ENCODE measurements around the gene BRD9. TPM values are rescaled to one million over a fixed set of nuclear protein-coding genes. Genes with fewer than 3 reads are reported as not detected.

Gene BRD9
- total and polyA plus RNA-seq, 2 experiments from 2014 or later = 24.5 to 36.9 TPM

DNA sequence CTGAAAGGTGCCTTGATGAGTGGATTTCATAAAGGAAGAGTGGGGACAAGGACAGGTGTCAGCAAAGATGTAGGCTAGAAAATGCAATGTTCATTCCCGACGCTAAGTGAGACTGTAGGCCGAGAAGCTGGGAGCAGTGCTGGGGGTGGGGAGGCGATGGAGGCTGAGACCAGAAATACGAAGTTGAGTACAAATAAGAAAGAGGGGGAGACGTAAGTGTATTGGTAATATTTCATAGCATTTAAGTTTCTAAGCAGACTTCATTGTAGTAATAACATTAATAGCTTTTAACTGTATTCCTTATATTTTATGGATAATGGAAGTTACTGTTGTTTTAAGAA is 11.1 kb upstream of the BRD9 start:
- Histone ChIP-seq H3K4me1 (ENCODE audit: low read depth) (no peaks in the 10 kb centered on the region), H3K27me3 (no peaks in the 10 kb centered on the region), H3K9me3 (ENCODE audit: low read depth) (no peaks in the 10 kb centered on the region), H3K27ac (no peak overlapping the region), H3K36me3 (peaks cover 2% of the 10 kb centered on the region), H3K4me3 (no peak overlapping the region)
- DNase-seq (ENCODE audit: low read depth in 1 of 2, low spot score in 1 of 2) = no peak
- TF ChIP-seq, protein P1, sequence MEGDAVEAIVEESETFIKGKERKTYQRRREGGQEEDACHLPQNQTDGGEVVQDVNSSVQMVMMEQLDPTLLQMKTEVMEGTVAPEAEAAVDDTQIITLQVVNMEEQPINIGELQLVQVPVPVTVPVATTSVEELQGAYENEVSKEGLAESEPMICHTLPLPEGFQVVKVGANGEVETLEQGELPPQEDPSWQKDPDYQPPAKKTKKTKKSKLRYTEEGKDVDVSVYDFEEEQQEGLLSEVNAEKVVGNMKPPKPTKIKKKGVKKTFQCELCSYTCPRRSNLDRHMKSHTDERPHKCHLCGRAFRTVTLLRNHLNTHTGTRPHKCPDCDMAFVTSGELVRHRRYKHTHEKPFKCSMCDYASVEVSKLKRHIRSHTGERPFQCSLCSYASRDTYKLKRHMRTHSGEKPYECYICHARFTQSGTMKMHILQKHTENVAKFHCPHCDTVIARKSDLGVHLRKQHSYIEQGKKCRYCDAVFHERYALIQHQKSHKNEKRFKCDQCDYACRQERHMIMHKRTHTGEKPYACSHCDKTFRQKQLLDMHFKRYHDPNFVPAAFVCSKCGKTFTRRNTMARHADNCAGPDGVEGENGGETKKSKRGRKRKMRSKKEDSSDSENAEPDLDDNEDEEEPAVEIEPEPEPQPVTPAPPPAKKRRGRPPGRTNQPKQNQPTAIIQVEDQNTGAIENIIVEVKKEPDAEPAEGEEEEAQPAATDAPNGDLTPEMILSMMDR (IDR thresholded peaks at IDR 0.05; ENCODE audit: low read depth, low read length) = no peak

DNA sequence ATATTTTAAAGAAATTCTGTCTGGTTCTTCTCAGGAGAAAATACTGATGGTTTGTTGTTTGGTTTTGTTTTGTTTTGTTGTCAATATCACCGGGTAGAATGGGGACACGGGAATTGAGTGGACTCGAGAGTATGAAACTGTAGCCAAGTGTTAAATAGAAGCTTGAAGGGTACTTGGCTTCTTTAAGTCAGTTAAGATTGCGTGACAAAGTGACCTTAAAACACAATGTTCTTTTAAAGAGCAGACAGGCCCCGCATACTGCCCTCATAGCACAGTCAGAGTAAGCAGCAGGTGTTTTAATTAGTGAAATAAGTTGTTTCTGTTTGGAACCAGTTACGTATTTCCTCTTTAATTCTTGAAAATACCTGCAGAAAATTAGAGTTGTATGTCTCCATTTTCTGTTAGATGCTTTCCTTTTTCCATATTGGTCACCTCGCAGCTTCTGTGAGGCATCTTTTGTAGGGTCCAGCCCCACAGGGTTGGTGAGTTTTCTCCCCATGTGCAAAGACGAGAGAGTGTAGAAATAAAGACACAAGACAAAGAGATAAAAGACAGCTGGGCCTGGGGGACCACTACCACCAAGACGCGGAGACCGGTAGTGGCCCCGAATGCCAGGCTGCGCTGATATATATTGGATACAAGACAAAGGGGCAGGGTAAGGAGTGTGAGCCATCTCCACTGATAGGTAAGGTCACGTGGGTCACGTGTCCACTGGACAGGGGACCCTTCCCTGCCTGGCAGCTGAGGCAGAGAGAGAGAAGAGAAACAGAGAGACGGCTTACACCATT is 9.7 kb upstream of the BRD9 start:
- no peak for DNase-seq (ENCODE audit: low read depth in 1 of 2, low spot score in 1 of 2)
- no peaks in the 10 kb centered on the region for H3K4me1 ChIP-seq (ENCODE audit: low read depth)
- no peak overlapping the region for H3K4me3 ChIP-seq
- no peaks in the 10 kb centered on the region for H3K36me3 ChIP-seq
- no peaks in the 10 kb centered on the region for H3K27me3 ChIP-seq
- TF ChIP-seq, protein P1 (IDR thresholded peaks at IDR 0.05; ENCODE audit: low read depth, low read length) = no peak
- no peaks in the 10 kb centered on the region for H3K9me3 ChIP-seq (ENCODE audit: low read depth)
- no peak overlapping the region for H3K27ac ChIP-seq

- Histone ChIP-seq H3K4me3 (no peak overlapping the region), H3K4me1 (ENCODE audit: low read depth) (no peaks in the 10 kb centered on the region), H3K27ac (no peak overlapping the region), H3K27me3 (no peaks in the 10 kb centered on the region), H3K9me3 (ENCODE audit: low read depth) (no peaks in the 10 kb centered on the region), H3K36me3 (no peaks in the 10 kb centered on the region)
- TF ChIP-seq, protein P1 (IDR thresholded peaks at IDR 0.05; ENCODE audit: low read depth, low read length) = no peak
- no peak for DNase-seq (ENCODE audit: low read depth in 1 of 2, low spot score in 1 of 2)
These were observed 8.2 kb upstream of the BRD9 start for GRCh38 chr5:900781-901180.

GRCh38 chr5:893711-894110 is 1.1 kb upstream of the BRD9 start:
- peaks cover 4% of the 10 kb centered on the region for H3K4me1 ChIP-seq (ENCODE audit: low read depth)
- H3K27ac ChIP-seq = no peak overlapping the region
- no peak for DNase-seq (ENCODE audit: low read depth in 1 of 2, low spot score in 1 of 2)
- no peak overlapping the region for H3K4me3 ChIP-seq
- H3K27me3 ChIP-seq = no peaks in the 10 kb centered on the region
- TF ChIP-seq, protein P1 (IDR thresholded peaks at IDR 0.05; ENCODE audit: low read depth, low read length) = no peak
- peaks cover 13% of the 10 kb centered on the region for H3K36me3 ChIP-seq
- no peaks in the 10 kb centered on the region for H3K9me3 ChIP-seq (ENCODE audit: low read depth)

GRCh38 chr5:893137-893506 is 521 bp upstream of the BRD9 start:
- Histone ChIP-seq H3K4me3 (peak overlapping the region; percentile 61), H3K27me3 (no peaks in the 10 kb centered on the region), H3K27ac (no peak overlapping the region), H3K9me3 (ENCODE audit: low read depth) (no peaks in the 10 kb centered on the region), H3K4me1 (ENCODE audit: low read depth) (peaks cover 4% of the 10 kb centered on the region), H3K36me3 (peaks cover 18% of the 10 kb centered on the region)
- no peak for DNase-seq (ENCODE audit: low read depth in 1 of 2, low spot score in 1 of 2)
- TF ChIP-seq, protein P1 (IDR thresholded peaks at IDR 0.05; ENCODE audit: low read depth, low read length) = no peak

Data from cardiac muscle cell (in vitro differentiated cells and primary cell).